CD4-positive, alpha-beta T cell treated with Interleukin-12 subunit alpha and Interleukin-12 subunit beta, for 1 hour (primary cell): ENCODE measurements around the gene ST6GALNAC3.

ENCODE experiments used
- DNase-seq: peaks from one replicate; pipeline ENCODE4 v3.0.0-alpha.2; 2020

ST6GALNAC3 gene

DNA sequence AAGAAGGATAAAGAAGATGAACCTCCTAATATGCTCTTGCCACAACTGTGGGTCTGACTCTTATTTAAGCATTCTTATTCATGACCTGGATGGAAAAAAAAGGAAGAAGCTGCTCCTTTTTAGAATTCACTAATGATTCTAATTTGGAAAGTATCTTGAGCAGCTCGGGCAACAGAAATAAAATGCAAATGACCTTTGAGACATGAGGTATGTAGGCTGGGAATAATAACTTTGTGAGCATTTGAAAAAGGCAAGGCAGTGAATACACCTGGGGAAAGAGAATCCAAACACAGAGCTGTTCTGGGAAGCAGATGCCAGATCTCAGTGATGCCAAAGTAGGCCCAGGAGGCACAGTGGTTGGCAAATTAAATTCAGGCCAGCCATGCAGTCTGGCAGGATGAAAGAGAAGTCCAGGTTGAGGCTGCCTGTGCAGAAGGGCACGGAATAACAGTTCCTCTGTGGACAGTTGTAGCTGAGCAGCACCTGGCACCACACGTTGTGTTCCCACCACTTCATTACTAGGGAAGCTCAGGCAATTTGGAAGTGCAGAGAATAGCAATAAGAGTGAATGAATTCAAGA lies 471.9 kb downstream of the ST6GALNAC3 start:
- no peak for DNase-seq

DNA sequence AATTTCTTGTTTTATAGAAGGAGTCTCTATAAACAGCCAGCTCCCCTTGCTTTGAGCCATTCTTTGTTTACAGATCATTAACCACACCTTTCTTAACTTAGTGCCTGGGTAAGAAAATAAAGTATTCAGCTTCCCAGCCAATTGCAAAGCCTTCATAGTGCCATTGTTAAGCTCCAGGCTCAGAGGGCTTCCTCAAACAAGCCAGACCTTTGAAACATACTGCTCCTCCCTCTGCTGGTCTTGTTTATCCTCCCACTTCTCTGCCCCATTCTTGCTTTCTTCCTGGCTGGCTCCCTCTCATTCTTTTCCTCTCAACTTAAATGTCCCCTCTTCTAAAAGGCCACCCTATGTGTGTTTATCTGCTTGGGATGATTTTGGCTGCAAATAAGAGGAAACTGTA lies 473.4 kb downstream of the ST6GALNAC3 start:
- DNase-seq: no peak

DNA sequence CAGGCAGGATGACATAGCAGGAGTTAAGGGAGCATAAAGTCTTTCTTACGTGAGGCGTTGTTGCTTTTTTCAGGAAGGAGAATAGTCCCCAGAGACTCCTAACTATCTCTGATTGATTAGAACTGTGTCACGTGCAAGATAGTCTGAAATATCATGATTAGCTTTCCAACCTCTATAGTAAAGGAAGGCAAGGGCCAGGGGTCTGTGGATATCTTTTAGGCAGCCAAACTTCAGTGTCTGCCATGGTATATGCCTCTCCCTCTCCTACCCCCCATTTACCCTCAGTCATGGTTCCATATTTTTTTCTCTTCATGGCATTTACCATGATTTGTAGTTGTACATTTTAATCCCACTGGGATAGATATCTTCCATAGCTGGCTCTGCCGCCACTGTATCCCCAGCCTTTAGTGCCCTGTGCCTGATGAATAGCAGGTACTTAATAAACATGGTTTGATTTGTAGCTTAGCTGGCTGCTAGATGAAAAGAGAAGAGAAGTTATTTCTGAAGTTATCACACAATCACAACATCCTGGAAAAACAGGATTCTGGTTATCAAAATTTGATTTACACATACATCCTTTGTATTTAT lies 474.1 kb downstream of the ST6GALNAC3 start:
- DNase-seq: no peak

DNA sequence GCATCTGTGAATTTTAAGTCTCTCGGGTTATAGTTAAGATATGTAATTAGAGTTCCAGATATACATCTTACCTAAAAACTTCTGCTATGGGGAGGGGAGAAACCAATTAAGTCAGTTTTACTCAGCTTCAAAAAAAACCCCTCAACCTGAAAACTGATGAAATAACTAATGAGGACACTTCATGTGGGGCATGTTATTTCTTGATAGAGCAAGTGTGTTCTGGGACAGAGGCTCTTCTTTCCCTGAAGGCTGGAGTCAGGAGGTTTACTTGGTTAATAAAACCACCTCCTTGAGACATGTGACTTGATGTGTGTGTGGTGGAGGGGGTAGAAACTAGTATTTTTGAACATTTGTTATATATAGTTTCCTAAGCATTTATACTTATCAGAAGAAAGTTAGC lies 479.7 kb downstream of the ST6GALNAC3 start:
- DNase-seq: no peak

DNA sequence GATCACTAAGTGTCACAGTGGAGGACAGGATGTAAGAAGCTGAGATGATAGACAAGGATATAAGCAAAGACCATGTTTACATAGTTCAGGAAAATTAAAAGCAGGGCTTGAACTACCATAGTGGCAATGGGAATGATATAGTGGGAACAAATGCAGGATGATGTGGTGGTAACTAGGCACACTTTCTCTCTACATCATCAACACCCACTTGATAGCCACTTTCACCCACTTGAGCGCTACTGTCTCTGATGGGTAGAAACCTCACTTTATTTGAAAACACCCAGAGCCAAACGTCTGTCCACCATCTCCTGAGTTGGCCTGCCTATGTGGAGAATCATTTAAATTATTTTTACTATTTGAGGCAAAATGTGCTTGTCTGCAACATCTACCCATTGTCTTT lies 487.7 kb downstream of the ST6GALNAC3 start:
- DNase-seq: no peak

DNA sequence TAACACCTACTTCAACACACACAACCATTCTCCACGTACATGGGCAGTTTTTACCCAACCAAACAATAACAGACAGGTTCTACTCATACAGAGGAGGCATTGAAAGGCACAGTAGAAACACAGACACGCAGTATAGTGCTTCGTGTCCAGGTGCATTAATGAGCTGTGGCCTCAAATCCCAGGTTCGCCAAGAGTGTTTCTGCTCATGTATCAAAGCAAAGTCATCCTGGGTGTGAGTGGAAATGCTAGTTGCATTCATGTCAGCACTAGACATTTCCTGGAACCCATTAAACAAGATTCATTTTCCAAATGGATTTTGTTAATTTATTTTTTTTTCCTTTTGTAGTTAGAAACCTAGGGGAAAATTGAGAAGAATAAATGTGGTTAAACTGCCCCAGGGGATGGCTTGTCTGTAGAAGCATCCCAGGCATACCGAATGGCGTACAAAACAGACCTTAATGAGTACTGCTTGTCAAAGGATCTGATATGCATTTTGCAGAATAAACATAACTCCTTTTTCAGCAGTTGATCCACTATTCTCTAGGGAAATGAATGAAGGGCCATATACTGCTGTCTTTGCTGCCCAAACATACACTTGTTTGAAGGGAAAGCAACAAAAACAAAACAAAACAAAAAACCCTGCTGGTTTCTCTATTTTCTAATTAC lies 494.2 kb downstream of the ST6GALNAC3 start:
- no peak for DNase-seq

DNA sequence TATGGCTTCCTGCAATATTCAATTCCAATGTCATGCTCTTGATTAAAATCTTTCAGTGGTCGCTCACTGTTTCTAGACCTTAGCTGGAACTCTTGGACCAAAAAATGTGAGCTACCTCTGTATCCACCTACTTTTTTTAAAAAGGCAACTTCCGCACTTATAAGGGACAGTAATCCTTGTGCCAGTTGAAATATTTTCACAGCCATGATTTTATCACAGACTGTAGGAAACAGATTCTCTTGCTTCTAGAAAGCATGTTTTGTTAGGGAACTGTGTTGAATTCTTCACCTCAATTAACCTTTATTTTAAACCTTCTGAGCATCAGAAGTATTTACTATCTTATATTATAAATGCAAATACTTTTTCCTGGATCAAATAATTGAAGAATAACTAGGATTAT lies 496.7 kb downstream of the ST6GALNAC3 start:
- no peak for DNase-seq

DNA sequence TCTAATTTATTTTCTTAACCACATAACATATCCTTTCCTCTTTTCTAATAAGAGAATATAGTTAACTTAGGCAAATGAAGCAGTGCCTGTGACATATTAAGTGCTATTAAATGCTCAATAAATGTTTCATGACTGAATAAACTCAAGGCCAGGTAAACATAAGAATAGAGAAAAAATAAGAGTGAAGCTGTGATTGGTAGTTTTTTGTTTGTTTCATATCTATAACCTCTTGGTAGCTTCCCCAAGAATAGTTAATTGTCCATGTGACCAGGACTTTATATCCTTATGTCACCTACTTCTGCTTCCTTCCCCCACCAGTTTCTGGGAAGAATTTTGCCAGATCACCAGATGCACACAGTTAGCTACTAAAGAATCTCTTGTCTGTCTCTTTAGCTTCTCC lies 497.7 kb downstream of the ST6GALNAC3 start:
- no peak for DNase-seq

DNA sequence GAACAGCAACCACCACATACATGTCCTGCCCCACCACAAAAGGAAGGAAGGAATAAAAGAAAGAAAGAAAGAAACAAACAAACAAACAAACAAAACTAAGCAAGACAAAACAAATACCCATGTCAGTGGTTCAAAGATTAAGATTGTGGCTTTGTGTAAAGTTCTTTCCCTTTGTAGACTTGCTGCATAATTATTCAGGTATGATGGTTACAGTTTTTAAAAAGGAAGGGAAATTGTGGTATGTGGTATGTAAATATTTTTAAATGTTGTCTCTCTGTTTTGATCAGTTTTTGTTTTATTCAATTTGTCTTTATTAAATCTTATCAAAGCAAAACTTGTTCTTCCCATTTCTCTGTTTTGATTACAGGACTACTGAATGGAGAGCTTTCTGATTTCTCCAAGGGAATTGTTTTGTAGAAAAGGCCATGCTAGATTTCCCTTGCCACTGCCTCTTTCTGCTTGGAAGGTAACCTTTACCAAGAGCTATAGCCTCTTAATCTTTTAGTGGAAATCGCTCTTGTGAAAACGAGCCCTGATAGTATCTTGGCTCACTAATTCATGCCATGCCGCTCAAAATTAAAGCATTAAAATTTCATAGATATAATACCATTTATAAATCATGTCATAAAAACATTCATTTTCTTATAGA lies 502.5 kb downstream of the ST6GALNAC3 start:
- DNase-seq: no peak

DNA sequence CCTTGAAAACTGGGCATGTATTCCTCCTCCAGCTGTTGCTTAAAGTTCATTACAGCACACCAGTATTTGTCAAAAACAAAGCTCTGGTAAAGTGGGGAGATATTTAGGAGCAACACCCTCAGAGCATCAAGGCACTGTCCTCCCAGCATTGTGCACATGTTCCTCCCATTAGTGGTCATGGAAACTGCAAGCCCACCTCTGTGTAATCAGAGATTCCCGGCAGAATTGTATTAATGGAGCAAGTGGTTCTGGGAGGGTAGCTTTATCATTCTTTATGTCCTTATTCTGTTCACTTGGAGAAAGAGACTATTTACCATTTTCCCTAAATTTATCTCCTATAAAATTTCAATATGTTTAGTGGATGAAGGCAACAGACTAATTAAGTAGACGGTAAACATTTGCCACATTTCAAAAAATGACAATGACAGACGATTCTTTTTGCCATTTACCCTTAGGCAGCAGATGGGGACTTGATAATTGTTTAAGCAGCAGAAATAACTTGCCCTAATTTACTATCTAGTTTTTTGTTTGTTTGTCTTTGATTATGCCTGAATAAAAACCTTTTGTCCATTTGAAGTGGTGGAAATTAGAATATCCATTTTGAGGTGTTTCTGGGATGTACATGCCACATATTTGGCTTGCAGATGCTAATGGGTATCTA lies 503.1 kb downstream of the ST6GALNAC3 start:
- no peak for DNase-seq

DNA sequence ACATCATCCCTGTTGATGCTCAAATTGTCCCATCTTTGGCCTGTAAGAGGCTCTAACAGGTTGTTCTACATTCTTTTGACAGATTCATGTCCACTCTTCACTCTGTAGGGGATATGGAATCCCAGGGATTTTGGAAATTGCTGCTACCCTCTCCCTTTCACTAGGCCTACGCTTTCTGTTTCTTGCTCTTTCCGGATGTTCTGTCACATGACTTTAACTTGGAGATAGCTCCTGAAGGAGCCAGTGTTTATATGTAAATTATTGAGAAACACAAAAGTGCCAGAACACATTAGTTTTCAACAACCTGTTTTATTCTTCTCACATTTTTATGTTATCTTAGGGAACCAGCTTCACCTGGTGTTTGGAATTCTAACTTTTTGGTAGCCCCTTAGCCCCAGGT lies 505.7 kb downstream of the ST6GALNAC3 start:
- no peak for DNase-seq

DNA sequence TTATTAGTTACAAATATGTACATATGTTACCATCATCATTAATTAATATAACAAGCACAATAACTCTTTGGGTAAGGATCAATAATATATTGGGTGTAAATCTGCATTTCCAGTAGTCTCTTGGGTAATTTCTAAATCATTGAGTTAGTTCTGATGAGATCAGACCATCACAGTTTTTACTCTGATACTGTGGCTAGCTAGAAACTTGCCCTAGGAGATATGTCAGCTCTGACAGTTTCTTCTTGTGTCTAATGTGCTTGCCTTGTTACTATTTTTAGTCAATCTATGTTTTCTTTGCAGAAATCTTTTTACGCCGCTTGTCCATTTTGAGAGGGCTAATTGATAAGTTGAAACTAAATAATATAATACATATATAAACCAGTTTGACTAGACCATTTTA lies 507.2 kb downstream of the ST6GALNAC3 start:
- no peak for DNase-seq

DNA sequence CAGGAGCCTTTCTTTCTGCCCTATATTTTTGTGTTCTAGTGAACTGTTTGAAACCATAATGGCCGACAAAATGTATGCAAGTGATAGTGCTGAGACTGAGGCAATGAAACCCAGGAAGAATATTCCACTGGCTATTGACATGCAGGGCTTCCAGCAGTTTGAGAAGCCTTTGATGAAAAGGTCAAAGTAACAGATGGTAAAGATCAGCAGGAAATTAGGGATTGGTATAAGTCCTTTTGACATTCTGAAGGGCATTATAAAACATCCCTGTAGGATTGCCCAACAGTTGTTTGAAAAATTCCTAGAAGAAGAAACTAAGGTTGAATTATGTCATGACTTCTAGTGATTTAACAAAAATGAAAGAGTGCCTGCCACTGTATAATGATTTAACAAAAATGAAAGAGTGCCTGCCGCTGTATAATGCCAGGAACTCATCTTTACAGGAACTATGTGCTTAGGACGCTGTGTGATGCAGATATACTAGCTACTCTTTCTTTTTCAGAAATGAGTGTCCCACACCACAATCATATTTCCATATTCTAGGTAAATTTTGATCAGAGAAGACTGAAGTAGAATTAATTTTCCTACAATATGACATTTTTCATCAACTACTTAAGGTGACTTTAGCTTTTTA lies 508.8 kb downstream of the ST6GALNAC3 start:
- no peak for DNase-seq

DNA sequence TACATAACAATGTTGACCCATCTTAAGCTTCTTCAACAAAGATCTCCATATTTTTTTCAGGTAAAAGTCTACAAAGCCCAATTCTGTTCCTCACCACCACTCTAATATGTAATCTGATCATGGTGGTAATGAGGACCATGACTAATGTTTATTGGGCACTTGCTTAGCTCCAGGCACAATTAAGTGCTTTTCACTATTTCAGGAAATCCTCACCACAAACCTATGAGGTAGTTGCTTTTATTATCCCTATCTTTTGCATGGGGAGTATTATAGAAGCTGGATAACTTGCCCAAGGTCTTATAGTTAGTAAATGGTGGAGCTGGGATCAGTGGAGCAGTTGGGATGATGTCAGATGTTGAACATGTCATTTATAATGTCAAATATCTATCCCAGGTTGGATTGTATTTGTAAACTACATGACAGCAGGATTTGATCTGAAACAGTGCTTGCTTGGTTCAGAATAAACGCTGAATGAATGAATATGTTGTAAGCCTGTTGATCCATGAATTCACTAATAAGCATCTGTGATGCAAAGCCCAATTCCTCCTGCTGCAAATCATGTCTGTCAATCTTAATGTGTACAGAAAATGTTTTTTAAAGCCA lies 509.4 kb downstream of the ST6GALNAC3 start:
- DNase-seq: no peak

DNA sequence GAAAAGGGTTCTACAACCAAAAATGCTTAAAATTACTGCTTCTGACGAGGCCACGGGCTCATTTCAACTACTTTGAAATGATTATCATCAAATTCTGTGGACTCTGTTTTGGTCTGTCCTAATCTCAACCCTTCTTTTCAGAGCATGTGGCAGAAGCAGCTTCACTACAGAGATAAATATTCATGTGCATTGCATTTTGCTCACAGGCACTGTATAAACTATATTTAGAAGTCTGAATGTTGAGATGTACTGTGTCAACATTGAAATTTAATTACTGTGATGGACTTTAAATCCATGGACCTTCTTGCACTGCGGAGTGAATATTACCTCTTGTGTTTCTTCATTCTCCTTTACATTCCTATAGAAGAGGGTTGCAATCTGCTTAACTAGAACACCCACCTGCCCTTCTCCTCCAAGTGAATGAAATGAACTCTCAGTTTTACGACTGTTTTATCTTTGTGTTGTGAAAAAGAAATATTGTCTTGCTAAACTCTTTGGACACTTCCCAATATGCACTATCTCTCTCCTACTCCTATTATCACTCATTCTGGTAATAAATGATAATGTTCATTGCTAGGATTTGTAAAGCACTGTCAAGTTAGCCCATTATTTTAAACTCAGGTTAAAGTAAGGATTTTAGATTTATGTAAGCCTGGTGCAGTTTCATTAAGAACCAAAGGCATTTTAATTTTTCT lies 511.6 kb downstream of the ST6GALNAC3 start:
- no peak for DNase-seq

DNA sequence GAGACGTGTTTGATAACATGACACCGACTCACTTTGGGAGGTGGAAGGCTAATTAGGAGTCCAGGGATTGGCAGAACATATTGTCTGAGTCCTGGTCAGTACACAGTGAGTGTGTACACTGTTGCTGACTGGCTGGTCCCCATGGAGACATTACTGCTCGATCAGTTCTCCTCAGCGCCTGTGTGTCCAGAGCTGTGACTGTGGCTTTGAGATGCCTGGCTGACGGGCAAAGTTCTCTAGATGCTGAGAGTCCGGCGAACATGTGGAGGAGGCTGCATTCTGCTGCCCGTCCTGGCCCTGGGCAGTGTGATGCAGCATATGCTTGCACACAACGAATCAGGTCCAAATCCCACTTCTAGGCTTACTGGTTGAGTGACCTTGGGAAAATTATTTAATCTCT lies 512.7 kb downstream of the ST6GALNAC3 start:
- no peak for DNase-seq

DNA sequence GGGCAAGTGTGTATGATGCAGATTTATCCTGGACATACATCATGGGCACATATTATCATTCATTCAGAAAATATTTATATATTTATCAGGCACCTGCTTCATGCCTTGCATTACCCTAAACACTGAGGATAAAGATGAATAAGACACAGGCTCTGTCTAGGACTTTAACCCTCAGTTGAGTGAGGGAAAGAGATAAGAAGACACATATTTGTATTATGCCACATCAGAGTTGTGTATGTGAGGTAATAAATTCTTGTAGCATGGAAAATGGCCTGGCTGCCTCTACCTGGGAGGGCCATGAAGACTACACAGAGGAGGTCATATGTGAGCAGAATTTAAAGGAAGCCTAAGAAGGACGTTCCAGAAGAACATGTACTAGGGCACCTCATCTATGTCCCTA lies 516.9 kb downstream of the ST6GALNAC3 start:
- DNase-seq: no peak

DNA sequence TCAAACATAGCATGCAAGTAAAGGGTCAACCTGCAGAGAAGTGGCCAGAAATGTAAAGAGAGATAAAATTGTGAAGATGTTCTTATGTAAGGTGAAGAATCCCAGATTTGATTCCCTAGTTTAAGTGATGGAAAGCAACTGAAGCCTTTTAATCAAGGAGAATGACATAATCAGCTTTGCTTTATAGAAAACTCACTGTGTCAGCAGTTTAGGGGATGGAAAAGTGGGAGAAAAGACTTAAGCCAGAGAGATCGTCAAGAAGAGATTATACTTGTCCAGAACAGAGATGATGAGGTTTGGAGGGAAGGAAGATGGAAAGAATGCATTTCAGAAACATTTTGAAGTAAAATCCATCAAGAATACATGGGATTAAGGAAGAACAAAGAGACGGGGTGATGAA lies 517.4 kb downstream of the ST6GALNAC3 start:
- DNase-seq: no peak

DNA sequence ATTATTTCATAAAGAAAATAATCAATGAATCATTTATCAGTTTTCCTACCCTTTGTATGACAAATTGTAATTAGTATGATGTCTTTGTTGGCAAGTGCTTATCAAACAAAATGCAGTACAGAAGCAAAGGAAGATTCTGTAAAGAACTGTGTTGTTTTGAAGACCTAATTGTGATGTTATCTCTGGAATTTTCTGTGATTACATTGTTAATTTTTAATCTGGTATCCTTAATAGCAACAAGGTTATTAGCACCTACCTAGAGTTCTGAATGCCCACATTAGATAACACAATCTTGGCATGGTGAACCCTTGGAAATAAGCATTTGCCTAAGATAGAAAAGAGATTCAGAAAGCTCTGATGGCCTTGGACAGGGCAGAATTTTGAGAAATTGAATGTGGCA lies 518.6 kb downstream of the ST6GALNAC3 start:
- DNase-seq: no peak

DNA sequence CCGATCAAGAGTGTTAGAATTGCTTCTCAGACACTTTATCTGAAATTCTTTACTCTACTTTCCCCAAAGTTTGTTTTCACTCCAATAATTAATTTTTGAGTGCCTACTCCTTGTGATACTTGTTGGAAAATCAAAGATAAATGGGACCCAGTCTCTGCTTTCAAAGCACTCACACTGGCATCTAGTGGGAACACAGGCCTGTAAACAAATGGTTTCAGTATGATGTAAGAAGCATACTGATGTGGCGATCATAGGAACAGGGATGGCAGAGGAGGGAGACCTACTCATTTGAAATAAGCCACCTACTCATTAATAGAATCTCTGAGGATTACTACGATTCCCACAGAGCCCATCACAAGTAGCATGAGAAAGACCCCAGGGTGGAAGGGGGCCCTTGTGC lies 519.1 kb downstream of the ST6GALNAC3 start:
- DNase-seq: no peak

DNA sequence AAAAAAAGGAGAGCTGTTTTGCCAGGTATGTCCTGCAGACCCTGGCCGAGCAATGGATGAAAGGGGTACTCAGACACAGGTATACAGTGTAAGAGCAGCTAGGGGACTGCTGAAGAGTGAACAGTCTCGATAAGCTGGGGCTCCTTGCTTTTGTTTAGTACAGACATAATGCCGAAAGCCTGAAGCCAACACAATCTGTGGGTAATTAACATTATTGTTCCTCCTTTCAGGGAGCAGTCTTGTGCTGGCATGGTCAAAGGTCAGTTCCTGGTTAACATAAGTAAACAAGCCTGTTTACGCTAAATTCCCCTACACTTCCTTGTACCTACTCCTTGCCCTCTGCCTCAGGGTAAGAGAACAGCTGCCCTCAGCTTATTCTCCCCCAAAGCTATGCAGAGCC lies 520.5 kb downstream of the ST6GALNAC3 start:
- DNase-seq: no peak

DNA sequence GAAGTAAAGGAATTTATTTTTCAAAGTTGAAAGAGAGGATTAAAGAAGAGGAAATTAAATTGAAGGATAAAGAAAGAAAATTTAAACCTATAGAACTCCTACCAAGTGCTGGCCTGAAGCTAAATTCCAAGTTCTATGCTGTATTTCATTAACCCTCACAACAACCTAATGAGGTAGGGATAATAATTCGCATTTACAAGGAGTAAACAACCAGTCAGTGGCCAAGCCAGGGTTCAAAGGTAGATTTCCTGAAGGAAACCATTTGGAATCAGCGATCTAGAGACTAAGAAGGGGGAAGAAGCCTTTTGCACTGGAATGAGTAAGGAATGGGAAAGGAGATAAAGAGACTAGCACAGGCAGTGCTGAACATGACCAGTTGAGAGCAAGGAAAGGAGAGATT lies 526.9 kb downstream of the ST6GALNAC3 start:
- DNase-seq: no peak
